ENCODE data around the gene CISTR. TPM values are rescaled to one million over a fixed set of nuclear protein-coding genes. Genes with fewer than 3 reads are reported as not detected.

CISTR gene
- polyA plus RNA-seq, 2 donors = not detected

GRCh38 chr12:53717319-53717718 lies 34.5 kb downstream of the CISTR start:
- Histone ChIP-seq H3K36me3 (ENCODE audit: control insufficient read depth in 2 of 2, insufficient read depth in 2 of 2, low read length in 1 of 2) (peaks cover 38 to 56% of the 10 kb centered on the region in 2 donors), H3K4me1 (ENCODE audit: control insufficient read depth in 2 of 2, insufficient read depth in 2 of 2, low read length in 1 of 2) (no peaks in the 10 kb centered on the region), H3K9me3 (ENCODE audit: control insufficient read depth in 2 of 2, insufficient read depth in 1 of 2, low read depth in 1 of 2, low read length in 1 of 2) (no peaks in the 10 kb centered on the region), H3K27me3 (ENCODE audit: control insufficient read depth in 1 of 2, insufficient read depth in 2 of 2, low read length in 2 of 2) (no peaks in the 10 kb centered on the region), H3K27ac (ENCODE audit: low read depth in 2 of 2, low read length in 1 of 2) (no peak overlapping the region), H3K4me3 (ENCODE audit: low read depth in 1 of 2, low read length in 2 of 2) (no peak overlapping the region)
- 91 to 93% methylated on average over 5 of the region's 5 CpGs for WGBS, 2 donors

- WGBS, 2 donors = 95 to 97% methylated on average over 4 of the region's 4 CpGs
- no peaks in the 10 kb centered on the region for H3K27me3 ChIP-seq (ENCODE audit: control insufficient read depth in 1 of 2, insufficient read depth in 2 of 2, low read length in 2 of 2)
- peaks cover 31 to 47% of the 10 kb centered on the region in 2 donors for H3K36me3 ChIP-seq (ENCODE audit: control insufficient read depth in 2 of 2, insufficient read depth in 2 of 2, low read length in 1 of 2)
- no peak overlapping the region for H3K27ac ChIP-seq (ENCODE audit: low read depth in 2 of 2, low read length in 1 of 2)
- H3K9me3 ChIP-seq (ENCODE audit: control insufficient read depth in 2 of 2, insufficient read depth in 1 of 2, low read depth in 1 of 2, low read length in 1 of 2) = no peaks in the 10 kb centered on the region
- no peak overlapping the region for H3K4me3 ChIP-seq (ENCODE audit: low read depth in 1 of 2, low read length in 2 of 2)
- no peaks in the 10 kb centered on the region for H3K4me1 ChIP-seq (ENCODE audit: control insufficient read depth in 2 of 2, insufficient read depth in 2 of 2, low read length in 1 of 2)
Measured at GRCh38 chr12:53714004-53714403, 37.8 kb downstream of the CISTR start.

GRCh38 chr12:53713516-53713915 lies 38.3 kb downstream of the CISTR start:
- no peaks in the 10 kb centered on the region for H3K27me3 ChIP-seq (ENCODE audit: control insufficient read depth in 1 of 2, insufficient read depth in 2 of 2, low read length in 2 of 2)
- WGBS, 2 donors = 81 to 82% methylated on average over 9 of the region's 9 CpGs
- H3K36me3 ChIP-seq (ENCODE audit: control insufficient read depth in 2 of 2, insufficient read depth in 2 of 2, low read length in 1 of 2) = peaks cover 31 to 46% of the 10 kb centered on the region in 2 donors
- H3K9me3 ChIP-seq (ENCODE audit: control insufficient read depth in 2 of 2, insufficient read depth in 1 of 2, low read depth in 1 of 2, low read length in 1 of 2) = no peaks in the 10 kb centered on the region
- no peak overlapping the region for H3K27ac ChIP-seq (ENCODE audit: low read depth in 2 of 2, low read length in 1 of 2)
- H3K4me3 ChIP-seq (ENCODE audit: low read depth in 1 of 2, low read length in 2 of 2) = no peak overlapping the region
- no peaks in the 10 kb centered on the region for H3K4me1 ChIP-seq (ENCODE audit: control insufficient read depth in 2 of 2, insufficient read depth in 2 of 2, low read length in 1 of 2)

GRCh38 chr12:53712059-53712643 lies 39.6 kb downstream of the CISTR start:
- Histone ChIP-seq H3K27me3 (ENCODE audit: control insufficient read depth in 1 of 2, insufficient read depth in 2 of 2, low read length in 2 of 2) (no peaks in the 10 kb centered on the region), H3K27ac (ENCODE audit: low read depth in 2 of 2, low read length in 1 of 2) (no peak overlapping the region), H3K9me3 (ENCODE audit: control insufficient read depth in 2 of 2, insufficient read depth in 1 of 2, low read depth in 1 of 2, low read length in 1 of 2) (no peaks in the 10 kb centered on the region), H3K36me3 (ENCODE audit: control insufficient read depth in 2 of 2, insufficient read depth in 2 of 2, low read length in 1 of 2) (peaks cover 31 to 44% of the 10 kb centered on the region in 2 donors), H3K4me1 (ENCODE audit: control insufficient read depth in 2 of 2, insufficient read depth in 2 of 2, low read length in 1 of 2) (no peaks in the 10 kb centered on the region), H3K4me3 (ENCODE audit: low read depth in 1 of 2, low read length in 2 of 2) (no peak overlapping the region)
- 75 to 83% methylated on average over 8 of the region's 8 CpGs for WGBS, 2 donors

- Histone ChIP-seq H3K27ac (ENCODE audit: low read depth in 2 of 2, low read length in 1 of 2) (no peak overlapping the region), H3K36me3 (ENCODE audit: control insufficient read depth in 2 of 2, insufficient read depth in 2 of 2, low read length in 1 of 2) (peaks cover 15 to 31% of the 10 kb centered on the region in 2 donors), H3K9me3 (ENCODE audit: control insufficient read depth in 2 of 2, insufficient read depth in 1 of 2, low read depth in 1 of 2, low read length in 1 of 2) (no peaks in the 10 kb centered on the region), H3K27me3 (ENCODE audit: control insufficient read depth in 1 of 2, insufficient read depth in 2 of 2, low read length in 2 of 2) (no peaks in the 10 kb centered on the region), H3K4me1 (ENCODE audit: control insufficient read depth in 2 of 2, insufficient read depth in 2 of 2, low read length in 1 of 2) (no peaks in the 10 kb centered on the region), H3K4me3 (ENCODE audit: low read depth in 1 of 2, low read length in 2 of 2) (no peak overlapping the region)
- WGBS, 2 donors = 40 to 44% methylated on average over 6 of the region's 6 CpGs
Measured at GRCh38 chr12:53710091-53710490, 41.7 kb downstream of the CISTR start.

GRCh38 chr12:53709671-53710070 lies 42.1 kb downstream of the CISTR start:
- H3K4me1 ChIP-seq (ENCODE audit: control insufficient read depth in 2 of 2, insufficient read depth in 2 of 2, low read length in 1 of 2) = no peaks in the 10 kb centered on the region
- H3K27me3 ChIP-seq (ENCODE audit: control insufficient read depth in 1 of 2, insufficient read depth in 2 of 2, low read length in 2 of 2) = no peaks in the 10 kb centered on the region
- H3K4me3 ChIP-seq (ENCODE audit: low read depth in 1 of 2, low read length in 2 of 2) = no peak overlapping the region
- no peak overlapping the region for H3K27ac ChIP-seq (ENCODE audit: low read depth in 2 of 2, low read length in 1 of 2)
- 37% methylated on average over 4 of the region's 4 CpGs for WGBS, 2 donors
- H3K9me3 ChIP-seq (ENCODE audit: control insufficient read depth in 2 of 2, insufficient read depth in 1 of 2, low read depth in 1 of 2, low read length in 1 of 2) = no peaks in the 10 kb centered on the region
- H3K36me3 ChIP-seq (ENCODE audit: control insufficient read depth in 2 of 2, insufficient read depth in 2 of 2, low read length in 1 of 2) = peaks cover 11 to 27% of the 10 kb centered on the region in 2 donors

- H3K27me3 ChIP-seq (ENCODE audit: control insufficient read depth in 1 of 2, insufficient read depth in 2 of 2, low read length in 2 of 2) = no peaks in the 10 kb centered on the region
- H3K9me3 ChIP-seq (ENCODE audit: control insufficient read depth in 2 of 2, insufficient read depth in 1 of 2, low read depth in 1 of 2, low read length in 1 of 2) = no peaks in the 10 kb centered on the region
Measured at GRCh38 chr12:53706080-53706479, 45.7 kb downstream of the CISTR start.

GRCh38 chr12:53703756-53704155 lies 48.0 kb downstream of the CISTR start:
- 45 to 61% methylated on average over 4 of the region's 4 CpGs for WGBS, 2 donors
- H3K4me1 ChIP-seq (ENCODE audit: control insufficient read depth in 2 of 2, insufficient read depth in 2 of 2, low read length in 1 of 2) = no peaks in the 10 kb centered on the region
- no peaks in the 10 kb centered on the region for H3K9me3 ChIP-seq (ENCODE audit: control insufficient read depth in 2 of 2, insufficient read depth in 1 of 2, low read depth in 1 of 2, low read length in 1 of 2)
- H3K36me3 ChIP-seq (ENCODE audit: control insufficient read depth in 2 of 2, insufficient read depth in 2 of 2, low read length in 1 of 2) = no peaks in the 10 kb centered on the region
- no peaks in the 10 kb centered on the region for H3K27me3 ChIP-seq (ENCODE audit: control insufficient read depth in 1 of 2, insufficient read depth in 2 of 2, low read length in 2 of 2)
- H3K4me3 ChIP-seq (ENCODE audit: low read depth in 1 of 2, low read length in 2 of 2) = no peak overlapping the region
- H3K27ac ChIP-seq (ENCODE audit: low read depth in 2 of 2, low read length in 1 of 2) = no peak overlapping the region

More at GRCh38 chr12:53706080-53706479, 45.7 kb downstream of the CISTR start:
- H3K4me3 ChIP-seq (ENCODE audit: low read depth in 1 of 2, low read length in 2 of 2) = no peak overlapping the region
- no peaks in the 10 kb centered on the region for H3K4me1 ChIP-seq (ENCODE audit: control insufficient read depth in 2 of 2, insufficient read depth in 2 of 2, low read length in 1 of 2)
- WGBS, 2 donors = 57 to 69% methylated on average over 1 of the region's 1 CpG
- H3K36me3 ChIP-seq (ENCODE audit: control insufficient read depth in 2 of 2, insufficient read depth in 2 of 2, low read length in 1 of 2) = no peaks in the 10 kb centered on the region
- no peak overlapping the region for H3K27ac ChIP-seq (ENCODE audit: low read depth in 2 of 2, low read length in 1 of 2)

GRCh38 chr12:53701518-53702264 lies 50.1 kb downstream of the CISTR start:
- Histone ChIP-seq H3K27me3 (ENCODE audit: control insufficient read depth in 1 of 2, insufficient read depth in 2 of 2, low read length in 2 of 2) (no peaks in the 10 kb centered on the region), H3K27ac (ENCODE audit: low read depth in 2 of 2, low read length in 1 of 2) (no peak overlapping the region)

GRCh38 chr12:53700567-53700966 lies 51.2 kb downstream of the CISTR start:
- Histone ChIP-seq H3K4me1 (ENCODE audit: control insufficient read depth in 2 of 2, insufficient read depth in 2 of 2, low read length in 1 of 2) (peaks cover 2 to 4% of the 10 kb centered on the region in 2 donors), H3K27me3 (ENCODE audit: control insufficient read depth in 1 of 2, insufficient read depth in 2 of 2, low read length in 2 of 2) (peaks cover 0 to 3% of the 10 kb centered on the region in 2 donors), H3K4me3 (ENCODE audit: low read depth in 1 of 2, low read length in 2 of 2) (no peak overlapping the region), H3K27ac (ENCODE audit: low read depth in 2 of 2, low read length in 1 of 2) (no peak overlapping the region), H3K9me3 (ENCODE audit: control insufficient read depth in 2 of 2, insufficient read depth in 1 of 2, low read depth in 1 of 2, low read length in 1 of 2) (no peaks in the 10 kb centered on the region), H3K36me3 (ENCODE audit: control insufficient read depth in 2 of 2, insufficient read depth in 2 of 2, low read length in 1 of 2) (no peaks in the 10 kb centered on the region)
- WGBS, 2 donors = 56 to 60% methylated on average over 6 of the region's 6 CpGs

More at GRCh38 chr12:53701518-53702264, 50.1 kb downstream of the CISTR start:
- Histone ChIP-seq H3K9me3 (ENCODE audit: control insufficient read depth in 2 of 2, insufficient read depth in 1 of 2, low read depth in 1 of 2, low read length in 1 of 2) (no peaks in the 10 kb centered on the region), H3K4me1 (ENCODE audit: control insufficient read depth in 2 of 2, insufficient read depth in 2 of 2, low read length in 1 of 2) (peaks cover 0 to under 1% of the 10 kb centered on the region in 2 donors), H3K4me3 (ENCODE audit: low read depth in 1 of 2, low read length in 2 of 2) (no peak overlapping the region), H3K36me3 (ENCODE audit: control insufficient read depth in 2 of 2, insufficient read depth in 2 of 2, low read length in 1 of 2) (no peaks in the 10 kb centered on the region)
- 2 to 3% methylated on average over 8 of the region's 8 CpGs for WGBS, 2 donors
